ENCODE measurements around the gene DDX52. TPM values are rescaled to one million over a fixed set of nuclear protein-coding genes. Genes with fewer than 3 reads are reported as not detected.

DDX52 gene
- total and polyA plus RNA-seq, 2 experiments from 2014 or later = 46.2 to 61.3 TPM

- TF ChIP-seq, protein P1, sequence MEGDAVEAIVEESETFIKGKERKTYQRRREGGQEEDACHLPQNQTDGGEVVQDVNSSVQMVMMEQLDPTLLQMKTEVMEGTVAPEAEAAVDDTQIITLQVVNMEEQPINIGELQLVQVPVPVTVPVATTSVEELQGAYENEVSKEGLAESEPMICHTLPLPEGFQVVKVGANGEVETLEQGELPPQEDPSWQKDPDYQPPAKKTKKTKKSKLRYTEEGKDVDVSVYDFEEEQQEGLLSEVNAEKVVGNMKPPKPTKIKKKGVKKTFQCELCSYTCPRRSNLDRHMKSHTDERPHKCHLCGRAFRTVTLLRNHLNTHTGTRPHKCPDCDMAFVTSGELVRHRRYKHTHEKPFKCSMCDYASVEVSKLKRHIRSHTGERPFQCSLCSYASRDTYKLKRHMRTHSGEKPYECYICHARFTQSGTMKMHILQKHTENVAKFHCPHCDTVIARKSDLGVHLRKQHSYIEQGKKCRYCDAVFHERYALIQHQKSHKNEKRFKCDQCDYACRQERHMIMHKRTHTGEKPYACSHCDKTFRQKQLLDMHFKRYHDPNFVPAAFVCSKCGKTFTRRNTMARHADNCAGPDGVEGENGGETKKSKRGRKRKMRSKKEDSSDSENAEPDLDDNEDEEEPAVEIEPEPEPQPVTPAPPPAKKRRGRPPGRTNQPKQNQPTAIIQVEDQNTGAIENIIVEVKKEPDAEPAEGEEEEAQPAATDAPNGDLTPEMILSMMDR (conservative IDR thresholded peaks at IDR 0.05; ENCODE audit: low read depth in 2 of 2) = no peak
- TF ChIP-seq ZNF331 (CRISPR knock-in tag; IDR thresholded peaks at IDR 0.05; ENCODE audit: low read depth) (no peak), STAT1 (IDR thresholded peaks at IDR 0.05; ENCODE audit: unreplicated experiment) (no peak), REST (IDR thresholded peaks at IDR 0.05; ENCODE audit: unreplicated experiment) (no peak), POLR2AphosphoS5 (IDR thresholded peaks at IDR 0.05; ENCODE audit: low read depth) (no peak), ZNF114 (CRISPR knock-in tag; IDR thresholded peaks at IDR 0.05) (no peak), NANOG (IDR thresholded peaks at IDR 0.05; ENCODE audit: borderline replicate concordance) (no peak), JUNB (IDR thresholded peaks at IDR 0.05; ENCODE audit: unreplicated experiment) (no peak)
Measured at GRCh38 chr17:37691807-37692206, 48.6 kb upstream of the DDX52 start (continued).

GRCh38 chr17:37689317-37689716, 46.1 kb upstream of the DDX52 start:
- DNase-seq (ENCODE audit: low spot score) (no peak), ATAC-seq (no peak)
- Mint-ChIP-seq H3K4me3 (no peak overlapping the region), H3K27me3 (ENCODE audit: insufficient read depth, low read depth, poor library complexity) (peaks cover 2% of the 10 kb centered on the region), H3K9me3 (peaks cover under 1% of the 10 kb centered on the region), H3K36me3 (ENCODE audit: low read depth) (peaks cover under 1% of the 10 kb centered on the region; the same call in 1 of the 3 replicates), H3K27ac (no peak overlapping the region), H3K4me1 (peaks cover 4% of the 10 kb centered on the region; the same call in 2 of the 3 replicates)
- Histone ChIP-seq H3K36me3 (ENCODE audit: insufficient read depth) (no peaks in the 10 kb centered on the region), H3K27me3 (ENCODE audit: insufficient read depth) (no peaks in the 10 kb centered on the region), H4K20me1 (replicated peaks; ENCODE audit: insufficient read depth) (no peaks in the 10 kb centered on the region), H3F3A (replicated peaks; ENCODE audit: low read depth) (no peaks in the 10 kb centered on the region), H3K79me2 (replicated peaks; ENCODE audit: insufficient read depth) (no peaks in the 10 kb centered on the region), H2AFZ (no peak overlapping the region), H3K9me2 (ENCODE audit: insufficient read depth) (no peaks in the 10 kb centered on the region), H3K4me3 (no peak overlapping the region), H3K4me2 (no peak overlapping the region), H3K4me1 (ENCODE audit: insufficient read depth) (no peaks in the 10 kb centered on the region), H3K27ac (ENCODE audit: low read depth) (no peak overlapping the region)
- TF ChIP-seq, protein P2, sequence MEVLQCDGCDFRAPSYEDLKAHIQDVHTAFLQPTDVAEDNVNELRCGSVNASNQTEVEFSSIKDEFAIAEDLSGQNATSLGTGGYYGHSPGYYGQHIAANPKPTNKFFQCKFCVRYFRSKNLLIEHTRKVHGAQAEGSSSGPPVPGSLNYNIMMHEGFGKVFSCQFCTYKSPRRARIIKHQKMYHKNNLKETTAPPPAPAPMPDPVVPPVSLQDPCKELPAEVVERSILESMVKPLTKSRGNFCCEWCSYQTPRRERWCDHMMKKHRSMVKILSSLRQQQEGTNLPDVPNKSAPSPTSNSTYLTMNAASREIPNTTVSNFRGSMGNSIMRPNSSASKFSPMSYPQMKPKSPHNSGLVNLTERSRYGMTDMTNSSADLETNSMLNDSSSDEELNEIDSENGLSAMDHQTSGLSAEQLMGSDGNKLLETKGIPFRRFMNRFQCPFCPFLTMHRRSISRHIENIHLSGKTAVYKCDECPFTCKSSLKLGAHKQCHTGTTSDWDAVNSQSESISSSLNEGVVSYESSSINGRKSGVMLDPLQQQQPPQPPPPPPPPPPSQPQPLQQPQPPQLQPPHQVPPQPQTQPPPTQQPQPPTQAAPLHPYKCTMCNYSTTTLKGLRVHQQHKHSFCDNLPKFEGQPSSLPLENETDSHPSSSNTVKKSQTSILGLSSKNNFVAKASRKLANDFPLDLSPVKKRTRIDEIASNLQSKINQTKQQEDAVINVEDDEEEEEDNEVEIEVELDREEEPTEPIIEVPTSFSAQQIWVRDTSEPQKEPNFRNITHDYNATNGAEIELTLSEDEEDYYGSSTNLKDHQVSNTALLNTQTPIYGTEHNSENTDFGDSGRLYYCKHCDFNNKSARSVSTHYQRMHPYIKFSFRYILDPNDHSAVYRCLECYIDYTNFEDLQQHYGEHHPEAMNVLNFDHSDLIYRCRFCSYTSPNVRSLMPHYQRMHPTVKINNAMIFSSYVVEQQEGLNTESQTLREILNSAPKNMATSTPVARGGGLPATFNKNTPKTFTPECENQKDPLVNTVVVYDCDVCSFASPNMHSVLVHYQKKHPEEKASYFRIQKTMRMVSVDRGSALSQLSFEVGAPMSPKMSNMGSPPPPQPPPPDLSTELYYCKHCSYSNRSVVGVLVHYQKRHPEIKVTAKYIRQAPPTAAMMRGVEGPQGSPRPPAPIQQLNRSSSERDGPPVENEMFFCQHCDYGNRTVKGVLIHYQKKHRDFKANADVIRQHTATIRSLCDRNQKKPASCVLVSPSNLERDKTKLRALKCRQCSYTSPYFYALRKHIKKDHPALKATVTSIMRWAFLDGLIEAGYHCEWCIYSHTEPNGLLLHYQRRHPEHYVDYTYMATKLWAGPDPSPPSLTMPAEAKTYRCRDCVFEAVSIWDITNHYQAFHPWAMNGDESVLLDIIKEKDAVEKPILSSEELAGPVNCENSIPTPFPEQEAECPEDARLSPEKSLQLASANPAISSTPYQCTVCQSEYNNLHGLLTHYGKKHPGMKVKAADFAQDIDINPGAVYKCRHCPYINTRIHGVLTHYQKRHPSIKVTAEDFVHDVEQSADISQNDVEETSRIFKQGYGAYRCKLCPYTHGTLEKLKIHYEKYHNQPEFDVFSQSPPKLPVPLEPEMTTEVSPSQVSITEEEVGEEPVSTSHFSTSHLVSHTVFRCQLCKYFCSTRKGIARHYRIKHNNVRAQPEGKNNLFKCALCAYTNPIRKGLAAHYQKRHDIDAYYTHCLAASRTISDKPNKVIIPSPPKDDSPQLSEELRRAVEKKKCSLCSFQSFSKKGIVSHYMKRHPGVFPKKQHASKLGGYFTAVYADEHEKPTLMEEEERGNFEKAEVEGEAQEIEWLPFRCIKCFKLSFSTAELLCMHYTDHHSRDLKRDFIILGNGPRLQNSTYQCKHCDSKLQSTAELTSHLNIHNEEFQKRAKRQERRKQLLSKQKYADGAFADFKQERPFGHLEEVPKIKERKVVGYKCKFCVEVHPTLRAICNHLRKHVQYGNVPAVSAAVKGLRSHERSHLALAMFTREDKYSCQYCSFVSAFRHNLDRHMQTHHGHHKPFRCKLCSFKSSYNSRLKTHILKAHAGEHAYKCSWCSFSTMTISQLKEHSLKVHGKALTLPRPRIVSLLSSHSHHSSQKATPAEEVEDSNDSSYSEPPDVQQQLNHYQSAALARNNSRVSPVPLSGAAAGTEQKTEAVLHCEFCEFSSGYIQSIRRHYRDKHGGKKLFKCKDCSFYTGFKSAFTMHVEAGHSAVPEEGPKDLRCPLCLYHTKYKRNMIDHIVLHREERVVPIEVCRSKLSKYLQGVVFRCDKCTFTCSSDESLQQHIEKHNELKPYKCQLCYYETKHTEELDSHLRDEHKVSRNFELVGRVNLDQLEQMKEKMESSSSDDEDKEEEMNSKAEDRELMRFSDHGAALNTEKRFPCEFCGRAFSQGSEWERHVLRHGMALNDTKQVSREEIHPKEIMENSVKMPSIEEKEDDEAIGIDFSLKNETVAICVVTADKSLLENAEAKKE (CRISPR knock-in tag; IDR thresholded peaks at IDR 0.05) = no peak
- TF ChIP-seq, protein P3, sequence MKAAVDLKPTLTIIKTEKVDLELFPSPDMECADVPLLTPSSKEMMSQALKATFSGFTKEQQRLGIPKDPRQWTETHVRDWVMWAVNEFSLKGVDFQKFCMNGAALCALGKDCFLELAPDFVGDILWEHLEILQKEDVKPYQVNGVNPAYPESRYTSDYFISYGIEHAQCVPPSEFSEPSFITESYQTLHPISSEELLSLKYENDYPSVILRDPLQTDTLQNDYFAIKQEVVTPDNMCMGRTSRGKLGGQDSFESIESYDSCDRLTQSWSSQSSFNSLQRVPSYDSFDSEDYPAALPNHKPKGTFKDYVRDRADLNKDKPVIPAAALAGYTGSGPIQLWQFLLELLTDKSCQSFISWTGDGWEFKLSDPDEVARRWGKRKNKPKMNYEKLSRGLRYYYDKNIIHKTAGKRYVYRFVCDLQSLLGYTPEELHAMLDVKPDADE (IDR thresholded peaks at IDR 0.05) = no peak
- no peak for TF ChIP-seq POLR2AphosphoS5 (IDR thresholded peaks at IDR 0.05; ENCODE audit: low read depth)
- no peak for TF ChIP-seq JUNB (IDR thresholded peaks at IDR 0.05; ENCODE audit: unreplicated experiment)

Measured in GM23338 (cell line).